ENCODE measurements around the gene IGFLR1. TPM values are rescaled to one million over a fixed set of nuclear protein-coding genes. Genes with fewer than 3 reads are reported as not detected.

The IGFLR1 gene
- total and polyA plus RNA-seq, 3 experiments from 2014 or later: 96.7 to 110 (median 108) TPM

- peak overlapping the region in 1 of 8 donors; percentile 24 for H3K27ac Mint-ChIP-seq
- DNase-seq: no peak
- H3K36me3 ChIP-seq (ENCODE audit: insufficient read depth, low read length): no peaks in the 10 kb centered on the region
- H3K27me3 Mint-ChIP-seq: peaks cover 0 to 4% of the 10 kb centered on the region in 2 donors
- H3K4me3 ChIP-seq (ENCODE audit: low read length): no peak overlapping the region
- no peaks in the 10 kb centered on the region for H3K9me3 Mint-ChIP-seq
- no peaks in the 10 kb centered on the region for H3K27me3 ChIP-seq (ENCODE audit: insufficient read depth, low read length, poor library complexity, severe bottlenecking)
- ChIA-PET POLR2A (no interaction called here), CTCF (no interaction called here)
- H3K4me1 ChIP-seq (ENCODE audit: insufficient read depth, low read length): peaks cover 26% of the 10 kb centered on the region
- H3K4me1 Mint-ChIP-seq: peaks cover 20 to 31% (median 31%) of the 10 kb centered on the region in 3 donors
- H3K4me3 Mint-ChIP-seq: no peak overlapping the region
- no peaks in the 10 kb centered on the region for H3K9me3 ChIP-seq (ENCODE audit: low read length)
- H3K36me3 Mint-ChIP-seq: no peaks in the 10 kb centered on the region
- H3K27ac ChIP-seq (ENCODE audit: low read depth, low read length): no peak overlapping the region
Measured at GRCh38 chr19:35708391-35708790, 33.9 kb downstream of the IGFLR1 start.

GRCh38 chr19:35704218-35704617, 38.0 kb downstream of the IGFLR1 start, which contains the start of gene ZBTB32:
Gene ZBTB32 (plus strand): TSS chr19:35704558. CDS start chr19:35714627, 10,069 bp downstream.
- ChIA-PET POLR2A (no interaction called here), CTCF (interaction anchor here (0.6 to 2.3 kb wide), 3 partner anchors 10 to 597 kb away, joined by 3 to 6 read pairs (median 3); no protein-coding TSS in a partner anchor)
- DNase-seq: no peak

GRCh38 chr19:35703343-35703742, 38.9 kb downstream of the IGFLR1 start:
- Histone ChIP-seq H3K4me1 (ENCODE audit: insufficient read depth, low read length) (peaks cover 6% of the 10 kb centered on the region), H3K36me3 (ENCODE audit: insufficient read depth, low read length) (no peaks in the 10 kb centered on the region), H3K4me3 (ENCODE audit: low read length) (no peak overlapping the region), H3K27ac (ENCODE audit: low read depth, low read length) (no peak overlapping the region), H3K9me3 (ENCODE audit: low read length) (no peaks in the 10 kb centered on the region), H3K27me3 (ENCODE audit: insufficient read depth, low read length, poor library complexity, severe bottlenecking) (no peaks in the 10 kb centered on the region)
- H3K36me3 Mint-ChIP-seq: peaks cover 0 to 2% (median 0%) of the 10 kb centered on the region in 3 donors
- ChIA-PET CTCF (interaction anchor here (0.6 to 2.5 kb wide), 7 partner anchors 9 to 596 kb away, joined by 3 to 10 read pairs (median 4); no protein-coding TSS in a partner anchor), POLR2A (no interaction called here)
- no peak overlapping the region for H3K27ac Mint-ChIP-seq
- peaks cover 5 to 8% (median 6%) of the 10 kb centered on the region in 3 donors for H3K4me1 Mint-ChIP-seq
- peaks cover 0 to 2% of the 10 kb centered on the region in 2 donors for H3K27me3 Mint-ChIP-seq
- H3K9me3 Mint-ChIP-seq: no peaks in the 10 kb centered on the region
- peak overlapping the region in 2 of 7 donors; percentile 13 to 91 for H3K4me3 Mint-ChIP-seq
- no peak for DNase-seq

More at GRCh38 chr19:35704218-35704617, 38.0 kb downstream of the IGFLR1 start, which contains the start of gene ZBTB32:
- Mint-ChIP-seq H3K4me3 (peak within 1 kb of the TSS in 2 of 7 donors; percentile 48 to 54), H3K27me3 (peaks cover 0 to 2% of the 10 kb centered on the region in 2 donors), H3K4me1 (peaks cover 5 to 8% (median 6%) of the 10 kb centered on the region in 3 donors), H3K36me3 (peaks cover 0 to 2% (median 0%) of the 10 kb centered on the region in 3 donors), H3K27ac (peak within 1 kb of the TSS in 1 of 8 donors; percentile 26), H3K9me3 (no peaks in the 10 kb centered on the region)
- H3K36me3 ChIP-seq (ENCODE audit: insufficient read depth, low read length): no peaks in the 10 kb centered on the region
- no peak within 1 kb of the TSS for H3K4me3 ChIP-seq (ENCODE audit: low read length)
- H3K27me3 ChIP-seq (ENCODE audit: insufficient read depth, low read length, poor library complexity, severe bottlenecking): no peaks in the 10 kb centered on the region
- no peaks in the 10 kb centered on the region for H3K9me3 ChIP-seq (ENCODE audit: low read length)
- H3K4me1 ChIP-seq (ENCODE audit: insufficient read depth, low read length): peaks cover 6% of the 10 kb centered on the region
- no peak within 1 kb of the TSS for H3K27ac ChIP-seq (ENCODE audit: low read depth, low read length)

GRCh38 chr19:35702223-35703012, 39.8 kb downstream of the IGFLR1 start:
- Mint-ChIP-seq H3K4me1 (peaks cover 5 to 8% (median 6%) of the 10 kb centered on the region in 3 donors), H3K36me3 (peaks cover 0 to 2% (median 0%) of the 10 kb centered on the region in 3 donors), H3K9me3 (no peaks in the 10 kb centered on the region), H3K4me3 (peak overlapping the region; percentile 82 to 98 (median 92)), H3K27me3 (peaks cover 0 to 2% of the 10 kb centered on the region in 2 donors), H3K27ac (peak overlapping the region; percentile 9 to 95 (median 90))
- ChIA-PET CTCF (interaction anchor here (0.6 to 2.5 kb wide), 8 partner anchors 10 to 229 kb away, joined by 3 to 10 read pairs (median 3); no protein-coding TSS in a partner anchor), POLR2A (interaction anchor here (0.9 to 2.0 kb wide), 5 partner anchors 10 to 59 kb away, joined by 3 to 16 read pairs (median 8); partner anchors contain the start of genes LIN37, PSENEN and U2AF1L4)
- peak; percentile 87 to 95 (median 89) for DNase-seq
- Histone ChIP-seq H3K9me3 (ENCODE audit: low read length) (no peaks in the 10 kb centered on the region), H3K27me3 (ENCODE audit: insufficient read depth, low read length, poor library complexity, severe bottlenecking) (no peaks in the 10 kb centered on the region), H3K4me3 (ENCODE audit: low read length) (peak overlapping the region; percentile 92), H3K27ac (ENCODE audit: low read depth, low read length) (peak overlapping the region; percentile 43), H3K36me3 (ENCODE audit: insufficient read depth, low read length) (no peaks in the 10 kb centered on the region), H3K4me1 (ENCODE audit: insufficient read depth, low read length) (peaks cover 6% of the 10 kb centered on the region)

- H3K4me1 Mint-ChIP-seq: no peaks in the 10 kb centered on the region
Measured at GRCh38 chr19:35696835-35697234, 45.4 kb downstream of the IGFLR1 start.

GRCh38 chr19:35695895-35696422, 46.3 kb downstream of the IGFLR1 start:
- peaks cover 0 to 1% of the 10 kb centered on the region in 2 donors for H3K27me3 Mint-ChIP-seq
- H3K27ac Mint-ChIP-seq: no peak overlapping the region
- no peak overlapping the region for H3K27ac ChIP-seq (ENCODE audit: low read depth, low read length)
- H3K27me3 ChIP-seq (ENCODE audit: insufficient read depth, low read length, poor library complexity, severe bottlenecking): no peaks in the 10 kb centered on the region
- POLR2A ChIA-PET: no interaction called here
- no peaks in the 10 kb centered on the region for H3K9me3 Mint-ChIP-seq
- H3K4me3 Mint-ChIP-seq: no peak overlapping the region
- CTCF ChIA-PET: interaction anchor here (0.7 to 2.4 kb wide), 3 partner anchors 11 to 20 kb away, joined by 3 to 20 read pairs (median 6); no protein-coding TSS in a partner anchor
- no peaks in the 10 kb centered on the region for H3K4me1 ChIP-seq (ENCODE audit: insufficient read depth, low read length)
- no peaks in the 10 kb centered on the region for H3K4me1 Mint-ChIP-seq
- no peaks in the 10 kb centered on the region for H3K36me3 Mint-ChIP-seq
- H3K4me3 ChIP-seq (ENCODE audit: low read length): no peak overlapping the region
- no peaks in the 10 kb centered on the region for H3K9me3 ChIP-seq (ENCODE audit: low read length)
- no peaks in the 10 kb centered on the region for H3K36me3 ChIP-seq (ENCODE audit: insufficient read depth, low read length)
- no peak for DNase-seq

More at GRCh38 chr19:35696835-35697234, 45.4 kb downstream of the IGFLR1 start:
- Mint-ChIP-seq H3K27ac (no peak overlapping the region), H3K27me3 (peaks cover 0 to 1% of the 10 kb centered on the region in 2 donors), H3K36me3 (no peaks in the 10 kb centered on the region), H3K9me3 (no peaks in the 10 kb centered on the region), H3K4me3 (no peak overlapping the region)
- ChIA-PET CTCF (interaction anchor here (0.7 kb wide), 1 partner anchor 19 kb away, joined by 3 read pairs; no protein-coding TSS in a partner anchor), POLR2A (no interaction called here)
- Histone ChIP-seq H3K9me3 (ENCODE audit: low read length) (no peaks in the 10 kb centered on the region), H3K36me3 (ENCODE audit: insufficient read depth, low read length) (no peaks in the 10 kb centered on the region), H3K4me1 (ENCODE audit: insufficient read depth, low read length) (no peaks in the 10 kb centered on the region), H3K27me3 (ENCODE audit: insufficient read depth, low read length, poor library complexity, severe bottlenecking) (no peaks in the 10 kb centered on the region), H3K4me3 (ENCODE audit: low read length) (no peak overlapping the region), H3K27ac (ENCODE audit: low read depth, low read length) (no peak overlapping the region)
- DNase-seq: no peak

- H3K27ac ChIP-seq (ENCODE audit: low read depth, low read length): no peak overlapping the region
- H3K27me3 ChIP-seq (ENCODE audit: insufficient read depth, low read length, poor library complexity, severe bottlenecking): no peaks in the 10 kb centered on the region
- Mint-ChIP-seq H3K36me3 (no peaks in the 10 kb centered on the region), H3K27me3 (peaks cover 0 to 1% of the 10 kb centered on the region in 2 donors), H3K4me3 (no peak overlapping the region), H3K4me1 (no peaks in the 10 kb centered on the region), H3K9me3 (no peaks in the 10 kb centered on the region), H3K27ac (peak overlapping the region in 2 of 8 donors; percentile 23 to 51)
- no peaks in the 10 kb centered on the region for H3K9me3 ChIP-seq (ENCODE audit: low read length)
- no peaks in the 10 kb centered on the region for H3K4me1 ChIP-seq (ENCODE audit: insufficient read depth, low read length)
- POLR2A ChIA-PET: no interaction called here
- no peaks in the 10 kb centered on the region for H3K36me3 ChIP-seq (ENCODE audit: insufficient read depth, low read length)
- CTCF ChIA-PET: interaction anchor here (0.9 to 2.4 kb wide), 14 partner anchors 11 to 255 kb away, joined by 3 to 20 read pairs (median 5); partner anchors contain the start of genes LIN37 and ZBTB32
- no peak overlapping the region for H3K4me3 ChIP-seq (ENCODE audit: low read length)
- DNase-seq: peak; percentile 81 to 92 (median 84)
Measured at GRCh38 chr19:35693835-35694599, 48.2 kb downstream of the IGFLR1 start.
